ENCODE measurements around the gene HERC4.

GRCh38 chr10:67943917-67944316 lies 131.2 kb downstream of the HERC4 start:
- TF ChIP-seq POLR2A (IDR thresholded peaks at IDR 0.05; ENCODE audit: low read depth, low read length) = no peak
- no peak for TF ChIP-seq PAX5 (IDR thresholded peaks at IDR 0.05; ENCODE audit: insufficient read depth, low read length, severe bottlenecking)
- TF ChIP-seq SPI1 (IDR thresholded peaks at IDR 0.05; ENCODE audit: low read depth, low read length) = no peak
- no peak for TF ChIP-seq TAF1 (IDR thresholded peaks at IDR 0.05; ENCODE audit: low read depth, low read length)
- TF ChIP-seq POLR2AphosphoS5 (IDR thresholded peaks at IDR 0.05; ENCODE audit: low read depth, low read length) = no peak

Measured in GM12891 (cell line).